ENCODE measurements around the gene SERTAD3. TPM values are rescaled to one million over a fixed set of nuclear protein-coding genes. Genes with fewer than 3 reads are reported as not detected.

The SERTAD3 gene
- polyA plus RNA-seq, 2 of the 4 experiments (the other 2 are of a cell fraction): 39.7 to 40.2 TPM

GRCh38 chr19:40425450-40426287, 18.5 kb downstream of the SERTAD3 start, which contains the start of gene SERTAD1 (continued):
- TF ChIP-seq REST (IDR thresholded peaks at IDR 0.05) (peak; percentile 74), ZC3H11A (IDR thresholded peaks at IDR 0.05) (no peak), MYC (IDR thresholded peaks at IDR 0.05; ENCODE audit: borderline replicate concordance, low read length) (0 out of 2 replicates have a peak, but pooled peaks have one; percentile 39), MAZ (IDR thresholded peaks at IDR 0.05; ENCODE audit: borderline replicate concordance, low read depth, low read length) (0 out of 2 replicates have a peak, but pooled peaks have one; percentile 77), RFX5 (IDR thresholded peaks at IDR 0.05) (peak; percentile 95), NFE2L2 (conservative IDR thresholded peaks at IDR 0.05; ENCODE audit: low read length) (no peak), JUNB (IDR thresholded peaks at IDR 0.05) (no peak; the same call in 1 of the 2 replicates), POLR2AphosphoS2 (conservative IDR thresholded peaks at IDR 0.05; ENCODE audit: low read length) (no peak; the same call in 1 of the 2 replicates), EHMT2 (IDR thresholded peaks at IDR 0.05; ENCODE audit: low read depth) (no peak), PHF8 (IDR thresholded peaks at IDR 0.05; ENCODE audit: borderline replicate concordance, low read depth) (peak; percentile 63; the same call in 1 of the 2 replicates), HMGXB4 (CRISPR knock-in tag; IDR thresholded peaks at IDR 0.05; ENCODE audit: borderline replicate concordance) (peak; percentile 98), RARB (CRISPR knock-in tag; IDR thresholded peaks at IDR 0.05) (no peak), TP53 (CRISPR knock-in tag; IDR thresholded peaks at IDR 0.05) (0 out of 2 replicates have a peak, but pooled peaks have one; percentile 25), MAFK (IDR thresholded peaks at IDR 0.05; ENCODE audit: partially characterized antibody) (no peak), TFCP2L1 (CRISPR knock-in tag; IDR thresholded peaks at IDR 0.05) (peak; percentile 83; the same call in 1 of the 2 replicates), PBX3 (IDR thresholded peaks at IDR 0.05) (peak; percentile 81), CHD2 (IDR thresholded peaks at IDR 0.05; ENCODE audit: low read length, partially characterized antibody) (peak; percentile 50), FOSL2 (IDR thresholded peaks at IDR 0.05) (peak; percentile 85), FOSL2 (CRISPR knock-in tag; IDR thresholded peaks at IDR 0.05) (peak; percentile 100), ATOH8 (CRISPR knock-in tag; IDR thresholded peaks at IDR 0.05; ENCODE audit: low read depth) (no peak)

All from A549 (cell line).